GM21367 (cell line): ENCODE measurements around the gene TMEM150C.
"Not testable (repeated sequence)": the region's sequence is repeated elsewhere in the genome, so short reads cannot be mapped to it uniquely, and the experiment has no call there.

Source experiments
- ATAC-seq: cut with Tn5 transposase; IDR thresholded peaks from one replicate; pipeline ENCODE4 v1.9.1; 2021; ENCODE audit not compliant: unreplicated experiment

Gene TMEM150C

DNA sequence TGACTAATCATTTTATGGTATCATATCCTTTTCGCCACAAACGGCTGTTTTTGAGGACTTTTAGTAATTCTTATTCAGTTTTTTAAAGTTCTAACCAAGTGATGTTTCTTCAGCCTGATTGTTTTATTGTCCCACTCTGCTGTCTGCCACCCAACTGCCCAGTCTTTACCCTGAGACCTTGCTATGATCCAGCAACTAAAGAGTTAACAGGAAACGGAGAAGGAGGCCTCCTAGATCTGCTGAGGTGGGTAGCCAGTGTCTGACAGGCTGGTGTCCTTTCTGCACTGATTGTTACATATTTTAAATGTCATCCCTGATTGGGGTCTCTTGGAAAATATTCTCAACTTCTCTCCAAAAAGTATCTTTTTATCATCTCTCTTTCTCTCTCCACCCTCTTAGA lies 7.9 kb upstream of the TMEM150C start:
- no peak for ATAC-seq

DNA sequence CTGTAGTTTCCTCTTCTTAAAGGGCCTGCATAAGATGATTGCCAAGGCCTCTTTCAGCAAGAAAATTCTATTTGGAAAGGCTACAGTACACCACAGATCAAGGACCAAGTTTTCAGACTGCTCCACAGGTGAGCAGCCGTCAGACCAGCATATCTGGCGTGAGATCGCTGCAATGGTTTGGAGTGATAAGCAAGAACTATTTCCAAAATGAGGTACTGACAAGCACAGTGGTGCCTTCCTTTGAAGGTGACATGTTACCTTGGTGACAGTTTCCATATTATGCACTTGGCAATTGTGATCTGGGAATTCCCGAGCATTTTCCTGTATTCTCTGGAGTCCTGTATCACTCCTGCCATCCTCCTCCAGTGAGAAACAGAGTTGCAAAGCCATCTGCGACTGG lies 7.3 kb upstream of the TMEM150C start:
- no peak for ATAC-seq

DNA sequence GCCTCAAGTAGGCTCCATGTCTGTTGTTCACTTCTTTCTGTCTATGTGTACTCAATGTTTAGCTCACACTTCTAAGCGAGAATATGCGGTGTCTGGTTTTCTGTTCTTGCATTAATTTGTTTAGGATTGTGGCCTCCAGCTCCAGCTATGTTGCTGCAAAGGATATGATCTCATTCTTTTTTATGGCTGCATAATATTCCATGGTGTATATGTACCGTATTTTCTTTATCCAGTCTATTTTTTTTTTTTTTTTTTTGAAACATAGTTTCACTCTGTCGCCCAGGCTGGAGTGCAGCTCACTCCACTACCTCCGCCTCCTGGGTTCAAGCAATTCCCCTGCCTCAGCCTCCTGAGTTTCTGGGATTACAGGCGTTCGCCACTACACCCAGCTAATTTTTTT lies 5.7 kb upstream of the TMEM150C start:
- no peak for ATAC-seq

DNA sequence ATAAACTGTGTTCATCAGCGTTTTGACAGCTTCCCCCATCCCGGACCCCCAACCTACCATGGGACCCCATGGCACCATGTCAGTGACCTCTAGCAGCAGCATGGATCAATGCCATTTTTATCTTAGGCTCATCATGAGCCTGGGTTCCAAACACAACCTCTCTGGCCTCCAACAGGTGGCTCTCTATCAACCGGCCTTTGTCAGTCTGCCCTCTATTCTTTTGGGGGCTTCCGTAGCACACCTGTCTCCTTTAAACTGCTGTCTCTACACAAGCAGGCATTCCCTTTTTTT lies 721 bp upstream of the TMEM150C start:
- no peak for ATAC-seq

DNA sequence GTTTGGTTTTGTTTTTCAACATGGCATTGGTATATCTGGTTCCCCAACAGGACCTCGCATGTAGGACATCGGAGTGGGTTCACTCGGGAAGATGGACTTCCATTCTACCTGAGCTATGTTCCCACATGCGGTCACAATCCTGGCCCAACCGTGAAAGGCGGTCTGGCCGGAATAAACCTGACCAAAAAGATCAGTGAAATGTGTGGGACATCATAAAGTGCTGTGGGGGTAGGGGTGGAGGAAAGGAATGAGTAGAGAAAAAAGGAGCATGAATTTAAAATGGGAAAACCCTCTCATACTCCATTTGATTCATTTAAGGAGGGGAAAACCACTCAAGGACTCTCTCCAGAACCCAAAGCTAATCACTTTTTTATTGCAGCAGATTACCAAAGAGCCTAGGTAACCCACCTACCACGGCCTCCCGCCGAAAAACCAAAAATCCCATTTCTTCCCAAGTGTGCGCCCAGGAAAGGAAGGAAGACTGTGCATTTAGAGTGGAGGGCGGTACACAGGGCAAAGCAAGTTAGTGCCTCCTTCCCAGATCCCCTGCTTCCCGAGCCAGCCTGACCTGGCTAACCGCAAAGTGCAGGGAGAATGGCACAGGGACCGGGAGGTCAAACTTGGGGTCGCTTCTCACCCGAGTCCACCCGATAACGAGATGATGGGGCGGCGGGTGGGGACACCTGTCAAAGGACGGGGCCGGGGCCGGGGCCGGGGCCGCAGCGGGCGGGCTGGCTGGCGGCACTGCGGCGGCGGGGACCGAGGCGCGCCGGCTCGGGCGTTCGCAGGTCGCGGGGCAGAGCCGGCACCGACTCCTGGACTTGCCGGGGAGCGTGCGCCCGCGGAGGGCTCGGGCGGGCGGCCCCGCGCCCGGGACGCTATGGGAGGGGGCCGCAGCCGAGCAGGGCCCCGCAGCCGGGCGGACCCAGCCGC lies 669 bp downstream of the TMEM150C start:
- no peak for ATAC-seq

DNA sequence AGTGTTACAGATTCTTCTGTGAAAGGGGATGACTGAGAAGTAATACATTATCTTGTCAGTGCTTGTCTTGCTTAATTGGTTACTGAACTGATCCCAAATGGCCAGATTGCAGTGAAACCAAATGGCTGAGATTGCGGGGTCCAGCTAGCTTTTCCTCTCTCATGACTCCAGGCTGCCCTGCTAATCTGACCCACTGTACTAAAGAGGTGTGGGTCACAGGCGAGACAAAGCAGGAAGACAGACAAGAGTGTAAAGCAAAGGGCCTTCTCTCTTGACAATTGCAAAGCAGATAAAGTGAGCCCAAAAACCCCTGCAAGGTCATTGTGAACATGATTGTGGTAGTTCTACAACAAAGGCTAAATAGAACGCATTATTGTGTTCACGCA lies 2.1 kb downstream of the TMEM150C start:
- no peak for ATAC-seq

DNA sequence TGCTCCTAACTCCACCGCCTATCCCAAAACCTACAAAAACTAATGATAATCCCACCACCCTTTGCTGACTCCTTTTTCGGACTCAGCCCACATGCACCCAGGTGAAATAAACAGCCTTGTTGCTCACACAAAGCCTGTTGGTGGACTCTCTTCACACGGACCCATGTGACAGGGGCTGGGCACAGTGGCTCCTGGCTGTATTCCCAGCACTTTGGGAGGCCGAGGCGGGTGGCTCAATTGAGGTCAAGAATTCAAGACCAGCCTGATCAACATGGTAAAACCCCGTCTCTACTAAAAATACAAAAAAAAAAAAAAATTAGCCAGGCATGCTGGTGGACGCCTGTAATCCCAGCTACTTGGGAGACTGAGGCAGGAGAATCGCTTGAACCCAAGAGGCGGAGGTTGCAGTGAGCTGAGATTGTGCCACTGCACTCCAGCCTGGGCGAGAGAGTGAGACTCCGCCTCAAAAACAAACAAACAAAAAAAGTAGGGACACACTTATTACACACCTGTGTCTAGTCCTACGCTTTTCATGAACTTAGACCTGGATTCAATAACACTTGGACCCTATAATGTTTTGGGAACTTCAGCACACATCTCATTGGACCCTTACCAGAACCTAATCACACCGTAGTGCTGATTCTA lies 2.6 kb downstream of the TMEM150C start:
- not testable (repeated sequence) for ATAC-seq

DNA sequence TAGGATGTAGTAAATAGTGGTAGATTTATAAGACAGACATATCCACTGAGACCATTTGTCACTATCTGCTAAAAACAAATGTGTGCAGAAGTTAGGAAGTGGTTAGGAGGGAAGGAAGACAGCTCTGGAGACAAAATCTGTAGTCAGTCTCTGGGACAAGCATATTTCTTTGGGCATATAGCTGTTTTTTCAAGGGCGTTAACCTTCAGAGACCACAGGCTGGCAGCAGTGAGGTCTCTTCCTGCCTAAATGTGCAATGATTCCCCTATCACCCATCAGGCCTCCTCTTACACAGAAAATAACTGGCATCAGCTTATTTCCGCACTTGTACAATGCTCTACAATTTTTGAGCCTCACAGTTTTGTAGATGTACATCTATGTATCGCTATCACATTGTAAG lies 6.5 kb downstream of the TMEM150C start:
- no peak for ATAC-seq

DNA sequence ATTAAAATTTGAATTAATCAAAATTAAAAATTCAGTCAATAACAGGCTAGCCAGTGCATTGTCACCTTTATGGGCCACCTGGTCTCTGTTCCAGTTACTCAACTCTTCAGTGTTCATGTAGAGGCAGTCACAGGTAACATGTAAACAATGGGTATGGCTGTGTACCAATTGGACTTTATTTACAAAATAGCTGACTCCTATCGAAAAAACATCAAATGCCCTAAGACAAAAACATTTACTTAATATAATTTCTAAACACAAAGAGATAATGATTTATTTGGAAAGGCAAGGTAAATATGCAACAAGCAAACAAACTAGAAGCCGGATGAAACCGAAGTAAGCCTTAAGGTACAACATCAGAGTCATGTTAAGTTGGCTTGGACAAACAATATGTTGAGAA lies 8.8 kb downstream of the TMEM150C start:
- ATAC-seq, result no peak

DNA sequence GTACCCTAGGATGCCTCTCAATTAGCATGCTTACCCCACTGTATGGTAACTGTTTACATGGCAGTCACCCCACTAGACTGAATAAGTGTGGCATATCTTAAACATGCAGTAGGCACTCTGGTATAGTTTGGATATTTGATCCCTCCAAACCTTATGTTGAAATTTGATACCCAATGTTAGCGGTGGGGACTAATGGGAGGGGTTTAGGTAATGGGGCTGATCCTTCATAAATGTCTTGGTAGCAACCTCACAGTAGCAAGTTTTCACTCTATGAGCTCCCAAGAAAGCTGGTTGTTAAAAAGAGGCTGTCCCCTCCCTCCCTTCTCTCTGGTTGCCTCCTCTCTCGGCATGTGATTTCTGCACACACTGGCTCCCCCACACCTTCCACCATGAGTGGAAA lies 10.1 kb downstream of the TMEM150C start:
- no peak for ATAC-seq

DNA sequence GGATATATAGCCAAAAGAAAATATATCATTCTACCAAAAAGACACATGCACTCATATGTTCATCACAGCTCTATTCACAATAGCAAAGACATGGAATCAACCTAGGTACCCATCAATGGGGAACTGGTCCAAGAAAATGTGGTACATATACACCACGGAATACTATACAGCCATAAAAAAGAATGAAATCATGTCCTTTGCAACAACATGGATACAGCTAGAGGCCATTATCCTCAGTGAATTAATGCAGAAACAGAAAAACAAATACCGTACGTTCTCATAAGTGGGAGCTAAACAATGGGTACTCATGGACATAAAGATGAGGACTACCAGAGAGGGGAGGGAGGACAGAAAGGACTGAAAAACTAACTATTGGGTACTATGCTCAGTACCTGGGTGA lies 13.9 kb downstream of the TMEM150C start:
- not testable (repeated sequence) for ATAC-seq

DNA sequence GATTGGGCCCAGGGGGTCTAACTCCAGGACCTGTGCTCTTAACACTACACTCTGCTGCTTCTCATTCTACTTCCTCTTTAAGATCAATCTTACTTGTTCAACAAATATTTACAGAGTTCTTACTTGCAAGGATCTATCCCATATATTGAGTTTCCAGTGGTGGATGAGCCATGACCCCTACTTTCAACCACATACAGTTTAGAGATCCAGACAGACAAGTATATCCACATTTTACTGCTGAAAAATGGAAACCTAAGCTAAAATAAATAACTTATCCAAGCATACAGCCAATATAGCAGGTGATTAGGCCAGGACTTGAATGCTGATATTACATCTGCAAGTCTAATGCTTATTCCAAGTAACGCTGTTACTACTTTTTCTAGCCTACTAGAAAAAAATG lies 18.7 kb downstream of the TMEM150C start:
- ATAC-seq, result no peak

DNA sequence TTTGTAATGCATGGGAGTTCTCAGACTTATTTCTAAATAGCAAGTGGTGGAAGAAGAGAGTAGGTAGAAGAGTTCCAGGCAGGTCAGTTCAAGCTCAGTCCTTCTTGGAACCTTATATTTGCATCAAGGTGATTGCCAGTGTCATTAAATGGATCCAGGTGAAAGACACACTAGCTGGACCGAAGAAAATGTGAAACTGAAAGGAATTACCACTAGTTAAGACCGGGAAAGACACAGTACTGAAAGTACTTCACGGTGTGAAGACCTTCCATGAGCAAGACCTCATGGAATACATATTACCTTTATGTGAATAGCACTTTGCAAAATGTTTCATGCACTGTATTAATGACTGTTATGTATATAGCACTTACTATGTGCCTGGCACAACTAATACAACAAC lies 19.1 kb downstream of the TMEM150C start:
- no peak for ATAC-seq

DNA sequence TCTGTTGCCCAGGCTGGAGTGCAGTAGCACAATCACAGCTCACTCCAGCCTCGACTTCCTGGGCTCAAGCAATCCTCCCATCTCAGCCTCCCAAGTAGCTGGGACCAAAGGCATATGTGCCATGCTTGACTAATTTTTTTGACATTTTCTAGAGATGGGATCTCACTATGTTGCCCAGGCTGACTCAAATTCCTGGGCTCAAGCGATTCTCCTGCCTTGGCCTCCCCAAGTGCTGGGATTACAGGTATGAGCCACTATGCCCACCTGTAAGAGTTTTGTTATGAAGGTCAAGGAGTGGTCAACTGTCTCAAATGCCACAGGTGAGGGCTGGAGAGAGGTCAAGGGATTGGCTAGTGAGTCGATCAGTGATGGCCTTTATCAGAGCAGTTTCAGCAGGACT lies 32.5 kb downstream of the TMEM150C start:
- ATAC-seq, result no peak

DNA sequence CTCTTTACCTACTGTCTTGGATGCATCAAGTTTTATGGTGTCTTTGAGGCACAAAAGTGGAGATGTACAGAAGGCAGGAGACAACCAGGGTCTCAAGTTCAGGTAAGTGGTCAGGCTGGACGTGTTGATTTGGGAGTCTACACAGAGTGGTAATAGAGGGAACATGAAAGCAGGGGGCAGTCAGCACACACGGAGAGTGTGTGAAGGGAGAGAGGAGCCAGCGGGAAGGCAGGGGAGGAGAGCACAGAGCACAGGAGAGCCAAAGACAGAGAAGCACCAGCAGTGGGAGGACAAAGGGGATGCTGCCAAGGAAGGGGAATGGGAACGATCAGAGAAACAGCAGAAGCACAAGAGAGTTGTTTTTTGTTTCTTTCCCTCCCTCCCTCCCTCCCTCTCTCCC lies 32.9 kb downstream of the TMEM150C start:
- ATAC-seq, result no peak

DNA sequence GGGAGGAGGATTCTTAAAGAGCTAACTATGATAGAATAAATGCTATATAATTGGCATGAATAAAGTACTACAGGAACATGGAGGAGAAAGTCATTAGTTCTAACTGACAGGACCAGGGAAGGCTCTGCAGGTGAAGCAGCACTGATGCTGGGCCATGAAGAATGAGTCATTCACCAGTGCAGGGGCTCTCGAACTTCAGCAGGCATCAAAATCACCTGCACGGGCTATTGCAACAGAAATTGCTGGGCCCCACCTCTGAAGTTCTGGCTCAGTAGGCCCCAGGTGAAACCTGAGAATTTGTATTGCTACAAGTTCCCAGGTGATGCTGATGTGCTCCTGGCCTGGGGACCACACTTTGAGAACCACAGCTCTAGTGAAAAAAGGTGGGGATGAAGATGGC lies 33.7 kb downstream of the TMEM150C start:
- no peak for ATAC-seq

DNA sequence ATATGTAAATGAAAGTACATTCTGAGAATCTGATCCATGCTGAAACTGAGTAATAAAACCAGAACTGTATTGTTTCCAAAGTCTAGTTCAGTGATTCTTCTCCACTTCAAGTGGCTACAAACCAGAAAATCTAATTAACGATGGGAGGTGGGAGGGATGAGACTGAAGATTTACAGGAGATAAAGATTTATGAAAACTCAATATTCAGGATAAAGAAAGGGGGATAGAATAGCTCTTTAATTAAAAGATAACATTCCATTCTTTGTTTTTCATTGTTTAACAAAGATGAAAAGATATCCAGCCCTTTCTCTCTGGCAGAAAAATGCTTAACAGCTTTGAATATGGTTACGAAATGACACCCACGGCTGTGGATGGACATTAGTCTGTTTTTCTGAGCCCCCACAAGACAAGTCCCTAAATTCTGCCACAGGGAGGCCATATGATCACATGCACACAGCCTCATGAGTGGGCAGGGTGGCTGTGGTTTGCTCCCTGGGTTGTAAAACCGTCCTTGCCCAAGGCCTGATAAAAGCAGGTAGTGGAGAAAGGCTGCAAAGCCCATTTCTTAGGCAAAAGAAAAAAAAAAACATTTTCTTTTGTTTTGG lies 36.4 kb downstream of the TMEM150C start:
- ATAC-seq, result no peak

DNA sequence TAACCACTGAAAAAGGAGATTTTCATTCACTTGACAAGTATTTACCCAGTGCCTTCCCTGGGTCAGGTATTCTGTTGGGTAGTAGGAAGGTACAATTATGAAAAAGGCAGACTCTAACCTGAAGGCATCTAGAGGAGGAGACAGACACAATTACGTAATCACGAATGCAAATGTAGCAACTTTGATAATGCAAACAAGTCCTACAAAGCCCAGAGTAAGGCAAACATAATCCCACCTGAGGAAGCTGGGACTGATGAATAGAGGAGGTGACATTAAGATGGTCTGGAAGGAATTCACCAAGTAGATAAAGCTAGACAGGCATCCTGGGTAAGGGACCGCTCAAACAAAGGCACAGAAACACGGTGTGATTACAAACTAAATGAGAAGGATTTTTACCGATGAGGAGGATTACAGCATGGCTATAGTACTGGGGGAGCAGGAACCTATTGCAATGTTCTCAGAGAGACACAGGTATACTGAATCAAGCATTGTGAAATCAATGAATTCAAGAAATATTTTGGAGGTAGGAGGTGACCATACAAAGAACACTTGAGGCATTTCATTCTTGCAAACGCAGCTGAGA lies 37.1 kb downstream of the TMEM150C start:
- no peak for ATAC-seq

DNA sequence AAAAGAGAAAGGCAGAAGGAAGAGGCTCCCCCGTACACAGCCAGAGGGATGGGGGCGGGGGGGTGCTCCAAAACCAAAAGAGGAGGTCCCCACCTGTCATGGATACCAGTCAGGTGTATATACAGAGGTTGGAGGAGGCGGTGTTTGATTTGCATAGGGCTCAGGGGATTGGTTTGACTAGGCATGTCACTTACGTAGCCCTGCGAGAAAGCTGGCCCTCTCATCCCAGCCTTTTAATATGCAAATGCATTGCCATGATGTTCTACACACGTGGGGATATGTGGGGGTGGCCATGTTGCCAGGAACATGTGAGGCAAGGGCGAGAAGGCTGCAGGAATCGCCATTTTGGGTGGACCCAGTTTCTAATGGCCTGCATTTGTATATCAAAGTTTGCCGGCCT lies 38.6 kb downstream of the TMEM150C start:
- ATAC-seq, result no peak

DNA sequence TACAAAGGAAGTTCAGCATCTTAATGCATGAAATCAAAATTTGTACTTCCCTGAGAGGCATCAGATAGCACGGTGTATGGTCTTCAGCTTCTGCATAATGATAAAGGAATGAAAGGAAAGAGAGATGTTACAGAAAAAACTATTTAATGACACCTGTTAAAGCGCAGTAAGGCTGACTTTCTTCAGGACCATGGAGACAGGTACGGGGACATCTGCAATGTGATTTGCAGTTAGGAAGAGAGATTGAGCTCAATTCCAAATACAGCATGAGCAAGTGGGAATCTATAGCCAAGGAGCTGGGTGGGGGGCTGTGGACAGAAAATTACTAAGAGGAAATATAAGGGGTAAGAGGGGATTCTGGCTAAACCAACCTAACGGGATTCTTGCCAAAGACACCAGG lies 39.3 kb downstream of the TMEM150C start:
- ATAC-seq, result no peak

DNA sequence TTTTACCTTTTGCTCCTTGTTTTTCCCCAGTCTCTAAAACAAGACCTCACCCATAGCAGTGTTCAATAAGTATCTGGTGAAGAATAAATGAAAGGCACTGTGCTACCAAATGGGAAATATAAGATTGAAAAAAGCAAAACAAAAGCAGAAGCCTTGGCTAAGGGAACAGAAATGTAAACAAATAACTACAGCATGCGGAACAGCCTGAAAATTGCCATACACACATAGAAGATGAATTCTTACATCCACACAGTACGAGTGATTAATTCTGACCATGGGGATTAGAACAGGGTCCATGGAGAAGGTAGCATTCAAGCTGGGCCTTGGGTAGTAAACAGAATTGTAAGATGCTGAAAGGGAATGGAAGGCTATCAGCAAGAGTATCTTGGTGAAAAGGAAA lies 40.5 kb downstream of the TMEM150C start:
- no peak for ATAC-seq

DNA sequence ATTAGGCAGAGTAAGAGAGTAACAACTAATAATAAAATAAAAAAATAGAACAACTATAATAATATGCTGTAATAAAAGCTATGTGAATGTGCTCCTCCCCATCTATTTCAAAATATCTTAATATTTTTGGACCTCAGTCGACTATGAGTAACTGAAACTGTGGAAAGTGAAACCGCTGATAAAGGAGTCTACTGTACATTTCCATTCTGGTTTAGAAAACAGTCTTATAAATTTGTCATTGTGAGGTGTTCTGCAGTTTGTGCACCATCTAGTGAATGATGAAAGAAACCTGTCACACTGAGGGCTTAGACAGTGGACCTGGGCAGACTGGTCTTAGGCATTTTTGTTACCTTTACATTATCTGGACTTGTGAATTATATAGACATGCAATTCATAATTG lies 42.0 kb downstream of the TMEM150C start:
- ATAC-seq, result no peak
